ENCODE measurements around the gene OTUB1.
"Not testable (repeated sequence)": the region's sequence is repeated elsewhere in the genome, so short reads cannot be mapped to it uniquely, and the experiment has no call there.

Gene OTUB1

GRCh38 chr11:64045700-64046099, 59.5 kb downstream of the OTUB1 start:
- no peak overlapping the region for H3K27ac ChIP-seq
- TF ChIP-seq CTCF (conservative IDR thresholded peaks at IDR 0.05) (no peak), ZFX (IDR thresholded peaks at IDR 0.05) (no peak)

- not testable (repeated sequence) for H3K27ac ChIP-seq
Measured at GRCh38 chr11:64047373-64047772, 61.1 kb downstream of the OTUB1 start.

All from C4-2B (cell line).